Globus pallidus (tissue), 1 donor: ENCODE measurements around the gene L2HGDH.
"Not testable (repeated sequence)": the region's sequence is repeated elsewhere in the genome, so short reads cannot be mapped to it uniquely, and the experiment has no call there.

Source experiments
- DNase-seq: peaks from one replicate; pipeline ENCODE4 v3.0.0-alpha.2; 2015; ENCODE audit warnings: low spot score

L2HGDH gene

DNA sequence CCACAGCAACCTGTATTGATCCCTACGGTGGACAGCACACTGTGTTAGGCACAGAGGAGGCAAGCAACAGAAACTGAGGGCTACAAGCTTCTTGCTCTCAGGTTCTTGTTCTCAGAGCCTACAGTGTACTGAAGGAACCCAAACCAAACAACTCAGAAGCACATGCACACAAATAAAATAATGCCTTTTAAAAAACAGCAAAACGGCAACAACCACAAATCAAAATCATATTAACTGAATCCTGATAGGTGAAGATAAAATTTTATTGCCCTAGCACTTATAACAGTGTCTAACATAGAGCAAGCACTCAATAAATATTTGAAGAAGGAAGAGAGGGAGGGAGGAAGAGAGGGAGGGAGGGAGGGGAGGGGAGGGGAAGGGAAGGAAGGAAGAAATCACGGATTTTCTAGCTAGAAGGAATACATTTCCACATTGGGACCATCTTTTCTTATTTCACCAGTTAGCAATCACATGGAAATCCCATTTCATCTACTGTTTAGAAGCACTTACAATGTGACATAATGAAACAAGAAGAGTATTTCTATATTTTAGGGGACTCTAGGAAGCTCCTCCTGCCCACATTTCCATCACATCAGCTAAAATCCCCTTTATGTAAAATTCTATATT, 27.3 kb upstream of the L2HGDH start:
- DNase-seq = no peak

DNA sequence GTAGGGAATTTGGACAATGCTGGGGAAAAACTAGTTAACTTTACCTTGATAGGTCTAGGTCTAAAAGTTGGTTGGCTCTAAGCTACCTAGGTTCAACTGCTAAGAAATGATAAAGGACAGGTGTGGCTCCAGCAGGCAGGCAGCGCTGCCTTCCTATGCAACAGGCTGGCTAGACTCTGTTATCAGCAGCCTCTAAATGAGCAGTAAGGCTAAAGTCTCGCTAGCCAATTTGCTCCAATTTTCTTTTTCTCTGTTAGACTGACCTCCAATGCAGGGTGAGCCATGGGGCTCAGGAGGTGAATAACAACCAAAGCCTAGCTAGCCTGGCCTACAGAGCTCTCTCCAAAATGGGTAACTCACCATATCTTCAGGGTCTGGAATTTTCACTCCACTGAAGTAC, 26.6 kb upstream of the L2HGDH start:
- no peak for DNase-seq

DNA sequence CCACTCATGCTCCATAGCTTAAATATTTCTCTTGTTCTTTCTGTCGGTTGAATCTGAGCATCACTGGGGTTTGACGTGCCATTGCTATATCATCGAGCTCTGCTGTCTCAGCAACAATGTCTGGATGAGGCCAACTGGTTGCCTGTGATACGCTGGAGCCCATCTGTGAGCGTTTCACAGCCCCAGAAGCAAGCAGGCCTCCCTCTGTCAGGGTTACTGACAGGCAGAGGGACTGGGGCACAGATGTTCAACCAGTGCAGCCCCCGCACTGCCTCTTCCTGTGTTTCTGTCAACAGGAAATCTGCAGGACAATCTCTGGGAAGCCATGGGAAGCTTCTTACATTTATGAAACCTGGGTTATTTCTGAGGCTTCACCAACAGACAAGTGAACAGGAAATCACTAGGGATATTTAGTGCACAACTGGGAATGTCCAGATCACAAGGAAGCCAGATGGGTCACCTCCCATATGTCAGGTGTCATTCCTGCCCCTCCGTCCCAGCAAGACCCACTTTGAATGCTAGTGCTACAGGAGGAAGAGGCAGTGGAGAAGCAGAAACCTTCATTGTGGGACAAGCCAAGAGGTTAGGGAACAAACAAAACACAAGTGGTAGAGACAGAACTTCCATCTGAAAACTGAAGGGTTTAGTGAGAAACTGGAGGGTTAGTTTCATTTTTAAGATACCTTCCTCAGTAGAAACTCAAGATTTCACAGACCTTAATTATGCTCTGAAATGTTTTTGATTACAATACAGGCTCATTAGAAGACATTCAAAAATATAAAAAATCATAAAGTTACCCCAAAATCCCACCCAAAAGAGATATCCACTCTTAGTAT, 24.2 kb upstream of the L2HGDH start:
- DNase-seq = peak; percentile 70

DNA sequence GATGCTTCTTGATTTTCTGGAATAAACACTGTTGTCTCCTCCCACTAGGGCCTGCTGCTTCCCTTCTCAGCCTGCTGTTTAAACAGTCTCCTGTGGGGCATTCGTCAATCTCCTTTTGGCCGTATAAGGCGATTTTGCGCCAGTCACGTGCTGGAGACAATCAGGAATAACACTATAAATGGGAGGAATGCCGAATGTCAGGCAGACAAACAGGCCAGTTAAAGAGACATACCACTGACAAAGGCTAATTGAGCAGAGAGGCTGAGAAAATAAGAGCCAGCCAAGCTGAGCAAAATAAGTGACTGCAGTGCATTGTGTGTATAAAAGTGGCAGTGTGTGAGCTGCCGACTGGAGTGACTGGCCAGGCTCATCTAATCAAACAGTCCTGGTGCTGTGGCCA, 23.4 kb upstream of the L2HGDH start:
- DNase-seq = peak; percentile 94

DNA sequence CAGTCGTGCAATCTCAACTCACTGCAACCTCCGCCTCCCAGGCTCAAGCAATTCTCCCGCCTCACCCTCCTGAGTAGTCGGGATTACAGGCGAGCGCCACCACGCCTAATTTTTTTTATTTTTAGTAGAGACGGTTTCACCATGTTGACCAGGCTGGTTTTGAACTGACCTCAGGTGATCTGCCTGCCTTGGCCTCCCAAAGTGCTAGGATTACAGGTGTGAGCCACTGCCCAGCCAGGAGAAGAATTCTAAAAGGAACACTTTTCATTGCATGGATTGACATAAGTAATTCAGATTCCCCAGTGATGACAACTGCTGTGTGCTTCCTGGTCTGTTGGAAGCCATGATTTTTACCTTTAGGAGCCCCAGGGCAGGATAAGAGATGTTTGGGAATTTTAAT, 22.2 kb upstream of the L2HGDH start:
- DNase-seq = no peak

DNA sequence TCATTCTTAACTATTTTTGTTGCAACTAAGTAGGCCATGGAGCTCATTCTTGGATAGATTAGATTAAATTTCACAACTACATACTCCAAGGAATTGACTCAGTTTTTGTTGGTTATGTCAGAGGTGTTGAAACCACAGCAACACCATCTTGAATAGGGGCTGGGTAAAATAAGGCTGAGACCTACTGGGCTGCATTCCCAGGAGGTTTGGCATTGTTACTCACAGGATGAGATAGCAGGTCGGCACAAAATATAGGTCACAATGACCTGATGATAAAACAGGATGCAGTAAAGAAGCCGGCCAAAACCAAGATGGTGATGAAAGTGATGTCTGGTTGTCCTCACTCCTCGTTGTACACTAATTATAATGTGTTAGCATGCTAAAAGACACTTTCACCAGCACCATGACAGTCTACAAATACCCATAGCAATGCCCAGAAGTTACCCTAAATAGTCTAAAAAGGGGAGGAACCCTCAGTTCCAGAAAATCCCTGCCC, 21.0 kb upstream of the L2HGDH start:
- DNase-seq = no peak

DNA sequence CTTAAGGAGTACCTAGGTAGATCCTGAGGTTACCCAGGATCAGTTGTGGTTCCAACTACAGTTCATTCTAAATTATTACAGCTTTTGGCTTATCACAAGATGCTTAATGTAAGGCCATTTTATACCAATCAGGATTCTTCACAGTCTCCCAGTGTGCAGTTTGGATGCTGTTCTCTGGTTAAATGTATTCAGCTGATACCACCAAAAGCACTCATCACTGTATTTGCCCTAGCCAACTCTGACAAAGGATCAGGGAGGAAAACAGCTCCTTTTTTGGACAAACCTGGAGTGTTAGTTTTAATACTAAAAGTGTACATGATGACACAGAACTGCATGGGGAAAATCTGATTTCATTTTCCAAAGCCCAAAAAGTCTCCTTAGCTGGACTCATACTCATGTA, 19.6 kb upstream of the L2HGDH start:
- DNase-seq = no peak

DNA sequence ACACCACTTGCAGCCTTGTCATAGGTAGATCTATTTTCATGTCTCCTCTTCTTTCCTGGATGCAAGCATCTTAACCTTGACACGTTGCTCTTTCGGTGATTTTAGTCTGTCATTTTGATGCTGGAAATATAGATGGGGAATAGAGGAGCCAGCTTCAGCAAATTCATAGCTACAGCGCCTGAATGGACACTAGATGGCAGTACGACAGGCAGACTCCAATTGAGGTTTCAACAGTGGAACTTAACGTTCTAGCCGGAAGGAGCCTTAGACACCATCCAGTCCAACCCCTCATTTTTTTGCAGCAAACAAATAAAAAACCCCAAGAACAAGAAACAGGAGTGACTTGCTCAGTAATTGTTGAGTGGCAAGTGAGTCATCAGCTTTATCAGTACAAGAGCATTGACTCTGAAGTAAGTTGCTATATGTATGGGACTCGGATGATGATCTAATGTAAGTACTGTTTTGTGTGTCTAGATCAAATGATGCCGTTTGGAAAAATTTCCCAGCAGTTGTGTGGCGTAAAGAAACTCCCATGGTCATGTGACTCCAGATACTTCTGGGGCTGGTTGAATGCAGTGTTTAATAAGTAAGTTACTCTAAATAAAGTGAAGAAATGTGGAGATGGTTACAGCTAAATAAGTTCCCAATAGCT, 9.1 kb upstream of the L2HGDH start:
- DNase-seq = peak; percentile 89

DNA sequence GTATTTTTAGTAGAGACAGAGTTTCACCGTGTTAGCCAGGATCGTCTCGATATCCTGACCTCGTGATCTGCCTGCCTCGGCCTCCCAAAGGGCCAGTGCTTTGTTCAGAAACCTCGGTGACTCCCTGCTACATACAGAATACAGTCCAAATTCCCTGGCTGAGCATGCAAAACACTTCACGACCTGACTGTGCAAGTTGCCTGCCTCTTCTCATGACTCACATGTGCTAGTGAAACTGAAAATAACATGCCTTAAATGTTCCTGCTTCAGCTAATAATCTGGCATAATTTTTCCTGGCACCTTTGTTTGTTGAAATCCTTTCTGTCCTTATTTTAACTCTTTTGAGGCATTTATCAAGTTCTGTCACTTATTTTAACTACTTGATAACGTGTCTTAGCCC, 8.3 kb upstream of the L2HGDH start:
- no peak for DNase-seq

DNA sequence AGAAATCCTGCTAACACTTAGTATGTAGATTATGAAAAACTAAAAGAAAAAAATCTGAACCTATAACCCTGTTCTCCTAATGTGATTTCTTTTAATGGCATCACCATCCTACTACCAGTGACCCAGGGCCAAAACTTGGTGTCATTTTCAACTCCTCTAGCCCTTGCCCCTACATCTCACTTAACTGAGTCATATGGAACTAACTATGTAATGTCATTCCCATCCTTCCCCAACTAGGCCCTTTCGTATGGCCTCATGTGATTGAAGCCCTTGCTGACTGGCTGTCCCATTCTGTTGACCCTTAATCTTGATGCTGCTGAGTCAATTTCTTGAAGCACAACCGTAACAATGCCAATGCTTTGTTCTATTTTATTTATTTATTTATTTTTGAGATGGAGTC, 7.7 kb upstream of the L2HGDH start:
- no peak for DNase-seq

DNA sequence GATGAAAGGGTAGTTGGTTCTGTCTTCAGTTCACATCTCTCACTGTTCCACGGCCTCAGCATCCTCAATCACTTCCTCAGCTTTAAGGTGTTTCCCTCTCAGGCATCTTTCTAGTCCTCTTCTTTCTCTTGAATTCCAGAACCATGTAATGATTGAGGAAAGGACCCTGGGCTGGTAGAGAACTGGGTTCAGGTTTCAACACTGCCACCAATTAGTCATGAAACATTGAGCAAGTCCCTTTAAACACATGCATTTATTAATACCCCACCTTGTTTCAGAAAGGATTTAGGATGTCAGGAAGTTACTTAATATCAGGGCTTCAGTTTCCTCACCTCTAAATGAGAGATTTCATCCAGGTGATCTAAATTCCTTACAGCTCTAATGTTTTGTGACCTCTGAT, 7.3 kb upstream of the L2HGDH start:
- DNase-seq = no peak

DNA sequence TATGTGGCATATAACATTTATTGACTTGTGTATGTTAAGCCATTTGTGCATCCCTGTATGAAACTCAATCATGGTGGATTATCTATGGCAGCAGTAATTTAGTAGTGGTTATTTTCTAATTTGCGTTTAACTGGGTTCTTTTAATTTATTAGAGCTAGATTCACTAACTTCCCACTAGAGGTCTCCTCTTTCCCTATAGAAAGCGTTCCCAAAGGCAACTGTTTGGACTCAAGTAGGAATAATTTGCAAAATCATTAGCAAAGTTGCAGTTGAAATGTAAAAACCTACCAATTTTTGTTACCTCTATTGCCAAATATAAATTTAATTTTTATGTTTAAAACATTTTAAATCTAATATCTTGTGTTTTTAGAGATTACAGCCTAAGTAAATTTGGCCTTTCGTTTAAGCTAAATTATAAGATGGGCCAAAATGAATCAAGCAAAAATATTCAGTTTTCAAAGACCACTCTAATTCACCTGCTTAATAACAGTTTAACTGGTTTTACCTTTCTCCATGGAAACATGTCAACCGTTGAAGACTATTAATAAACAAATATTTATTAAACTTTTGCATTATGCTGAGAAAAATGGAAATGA, 6.1 kb upstream of the L2HGDH start:
- DNase-seq = peak; percentile 63

DNA sequence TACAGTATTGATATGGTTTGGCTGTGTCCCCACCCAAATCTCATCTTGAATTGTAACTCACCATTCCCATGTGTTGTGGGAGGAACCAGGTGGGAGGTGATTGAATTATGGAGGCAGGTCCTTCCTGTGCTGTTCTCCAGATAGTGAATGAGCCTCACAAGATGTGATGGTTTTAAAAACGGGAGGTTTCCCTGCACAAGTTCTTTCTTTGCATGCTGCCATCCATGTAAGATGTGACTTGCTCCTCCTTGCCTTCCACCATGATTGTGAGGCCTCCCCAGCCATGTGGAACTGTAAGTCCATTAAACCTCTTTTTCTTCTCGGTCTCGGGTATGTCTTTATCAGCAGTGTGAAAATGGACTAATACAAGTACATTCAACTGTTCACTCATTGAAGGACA, 2.1 kb upstream of the L2HGDH start:
- not testable (repeated sequence) for DNase-seq

DNA sequence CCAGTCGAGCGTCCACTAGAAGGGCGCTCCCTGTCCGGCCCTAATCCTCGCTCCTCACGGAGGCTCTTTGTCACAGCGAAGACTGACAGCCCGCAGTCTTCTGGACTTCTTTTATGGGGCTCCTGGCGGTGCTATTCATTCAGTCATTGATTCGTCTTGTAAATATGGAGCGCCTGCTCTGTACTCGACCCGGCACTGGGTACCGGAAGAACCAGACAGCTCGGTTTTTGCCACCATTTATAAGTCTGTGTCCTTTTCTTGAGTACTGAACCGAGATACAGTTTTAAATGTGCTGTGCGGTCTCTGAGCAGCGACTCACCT, 665 bp upstream of the L2HGDH start:
- DNase-seq = no peak

DNA sequence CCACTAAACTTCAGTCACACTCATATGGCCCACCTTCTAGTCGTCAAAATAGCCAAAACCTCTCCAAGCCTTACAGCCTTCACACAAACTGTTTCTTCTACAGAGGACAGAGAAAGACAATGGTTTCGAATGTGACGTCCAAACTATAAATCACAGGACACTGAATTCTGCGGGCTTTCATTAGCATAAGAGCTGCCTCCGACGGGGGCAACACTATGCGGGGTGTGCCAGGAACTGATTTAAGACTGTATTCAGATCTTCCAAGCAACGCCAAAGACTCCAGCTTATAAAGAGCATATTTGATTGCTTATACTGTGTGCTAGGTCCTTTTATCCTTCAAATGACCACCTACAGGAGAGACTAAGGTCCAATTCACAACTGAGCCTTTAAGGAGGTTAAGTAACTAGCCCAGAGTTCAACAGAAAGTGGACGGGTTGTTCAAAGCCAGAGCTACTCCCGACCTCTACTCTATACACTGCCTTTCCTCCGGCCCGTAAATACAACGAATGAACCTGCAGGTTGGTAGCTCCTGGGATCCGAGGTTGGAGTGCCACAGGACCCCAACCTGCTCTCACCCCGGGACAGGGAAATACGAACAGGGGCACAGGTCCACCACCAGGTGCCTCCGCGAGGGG, 575 bp downstream of the L2HGDH start:
- DNase-seq = no peak

DNA sequence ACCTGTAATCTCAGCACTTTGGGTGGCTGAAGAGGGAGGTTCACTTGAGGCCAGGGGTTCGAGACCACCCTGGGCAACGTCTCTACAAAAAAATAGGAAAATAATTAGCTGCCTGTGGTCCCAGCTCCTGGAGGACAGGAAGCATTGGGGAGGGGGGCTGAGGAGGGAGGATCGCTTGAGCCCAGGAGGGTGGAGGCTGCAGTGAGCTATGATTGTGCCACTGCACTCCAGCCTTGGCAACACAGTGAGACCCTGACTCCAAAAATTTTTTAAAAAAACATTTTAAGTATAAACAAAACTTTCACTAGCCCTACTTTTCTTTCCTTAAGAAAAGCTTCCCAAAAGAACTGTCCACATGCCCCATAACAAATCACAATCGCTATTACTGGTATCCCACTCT, 1.6 kb downstream of the L2HGDH start:
- no peak for DNase-seq

DNA sequence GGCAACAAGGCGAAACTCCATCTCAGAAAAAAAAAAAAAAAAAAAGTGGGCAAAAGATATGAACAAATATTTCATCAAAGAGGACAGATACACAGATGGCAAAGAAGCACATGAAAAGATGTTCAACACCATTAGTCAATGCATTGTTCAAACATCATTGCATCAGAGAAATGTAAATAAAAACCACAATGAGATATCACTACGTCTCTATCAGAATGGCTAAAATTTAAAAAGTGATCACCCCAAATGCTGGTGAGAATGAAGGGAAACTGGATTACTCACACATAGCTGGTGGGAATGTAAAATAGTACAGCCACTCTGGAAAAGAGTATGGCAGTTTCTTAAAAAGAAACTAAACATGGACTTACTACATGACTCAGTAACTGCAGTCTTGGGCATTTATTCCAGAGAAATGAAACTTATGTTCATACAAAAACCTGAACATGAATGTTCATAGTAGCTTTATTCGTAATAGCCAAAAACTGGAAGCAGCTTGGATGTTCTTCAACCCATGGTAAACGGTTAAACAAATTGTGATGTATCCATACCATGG, 3.6 kb downstream of the L2HGDH start:
- DNase-seq = no peak

DNA sequence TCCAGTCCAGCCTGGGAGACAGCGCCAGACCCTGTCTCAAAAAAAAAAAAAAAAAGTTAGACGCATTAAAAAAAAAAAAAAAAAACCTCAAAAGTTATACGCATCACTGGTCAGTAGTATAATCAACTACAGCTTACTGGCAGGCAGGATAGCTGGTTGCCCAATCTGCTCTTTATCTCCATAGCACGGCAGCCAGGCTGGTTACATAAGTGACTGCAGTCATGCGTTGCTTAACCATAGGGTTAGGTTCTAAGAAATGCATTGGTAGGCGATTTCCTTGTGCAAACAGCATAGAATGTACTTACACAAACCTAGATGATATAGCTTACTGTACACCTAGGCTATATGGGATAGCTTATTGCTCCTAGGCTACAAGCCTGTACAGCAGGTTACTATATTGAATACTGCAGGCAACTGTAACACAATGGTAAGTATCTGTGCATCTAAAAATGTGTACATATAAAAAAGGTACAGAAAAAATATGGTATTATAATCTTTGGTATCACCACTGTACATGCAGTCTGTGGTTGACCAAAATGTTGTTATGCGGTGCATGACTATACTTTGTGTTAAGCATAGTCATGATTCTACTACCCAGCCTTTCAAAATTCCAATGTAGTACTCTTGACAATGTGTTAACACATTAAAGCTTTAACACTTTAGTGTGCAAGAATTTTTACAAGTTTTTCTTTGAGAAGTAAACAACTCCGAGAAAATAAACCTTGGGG, 8.1 kb downstream of the L2HGDH start:
- no peak for DNase-seq

DNA sequence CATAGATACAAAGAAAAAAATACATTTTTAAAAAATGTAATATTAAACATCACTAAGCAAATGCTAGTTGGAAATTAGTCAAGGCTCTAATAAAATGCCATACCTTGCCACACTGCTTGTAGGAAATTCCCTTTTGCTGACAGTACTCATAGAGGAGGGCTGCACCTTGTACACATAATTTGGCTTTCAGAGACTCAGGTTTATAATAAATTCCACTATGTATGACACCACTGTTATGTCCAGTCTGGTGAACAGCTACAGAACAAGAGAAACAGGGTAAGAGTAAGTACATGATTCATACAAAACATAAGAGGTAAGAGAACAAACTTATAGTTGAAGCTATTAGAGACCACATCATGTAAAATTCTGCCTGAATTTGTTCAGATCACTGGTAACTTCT, 10.1 kb downstream of the L2HGDH start:
- DNase-seq = no peak

DNA sequence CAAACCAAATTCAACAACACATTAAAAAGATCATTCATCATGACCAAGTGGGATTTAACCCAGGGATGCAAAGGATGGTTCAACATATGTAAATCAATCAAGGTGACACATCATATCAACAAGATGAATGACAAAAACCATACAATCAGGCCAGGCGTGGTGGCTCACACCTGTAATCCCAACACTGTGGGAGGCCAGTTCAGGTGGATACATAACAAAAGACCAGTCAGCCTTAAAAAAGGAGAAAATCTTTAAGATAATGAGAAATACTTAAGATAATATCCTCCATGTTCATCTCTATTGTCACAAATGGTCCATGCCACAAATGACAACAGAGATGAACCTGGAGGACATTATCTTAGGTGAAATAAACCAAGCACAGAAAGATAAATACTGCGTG, 12.4 kb downstream of the L2HGDH start:
- DNase-seq = no peak

DNA sequence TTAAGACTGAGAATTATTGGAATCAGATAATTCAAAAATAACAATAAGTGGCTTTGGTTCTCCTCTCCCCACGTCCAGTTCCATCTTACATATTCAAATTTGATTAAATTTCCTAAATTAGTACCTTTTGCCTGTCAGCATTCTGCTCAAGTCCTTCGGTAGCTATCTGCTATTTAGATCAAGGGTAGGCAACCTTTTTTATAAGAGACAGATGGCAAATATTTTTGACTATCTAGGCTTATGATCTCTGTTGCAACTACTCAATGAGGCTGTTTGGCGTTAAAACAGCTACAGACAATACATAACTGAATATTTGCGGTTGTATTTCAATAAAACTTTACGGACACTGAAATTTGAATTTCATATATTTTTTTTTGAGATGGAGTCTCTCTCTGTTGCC, 21.7 kb downstream of the L2HGDH start:
- DNase-seq = no peak
